Esophagus muscularis mucosa (tissue), 4 donors: ENCODE results near the gene RAX.

Source experiments
- EP300 ChIP-seq: sonication (generic); formaldehyde crosslinking; IDR thresholded peaks from one replicate; pipeline ENCODE4 v1.6.1; 2017; ENCODE audit warnings: antibody characterized with exemption
- POLR2A ChIP-seq: fragments of 450-650 bp; IDR thresholded peaks from one replicate; pipeline ENCODE4 v1.6.1; 2017; ENCODE audit warnings: antibody characterized with exemption, moderate library complexity, mild to moderate bottlenecking, low read depth
- POLR2AphosphoS5 ChIP-seq, 2 donors: sonication (generic); formaldehyde crosslinking; IDR thresholded peaks; one replicate each; pipeline ENCODE4 v1.6.1; 2017; ENCODE audit warnings: antibody characterized with exemption in 2 of 2
- TF ChIP-seq, protein P1 (sequence below), 3 experiments: fragments of 200-600 bp in 2 of 3; fragments of 450-650 bp in 1 of 3; sonication (generic) in 2 of 3; IDR thresholded peaks; one replicate each; pipeline ENCODE4 v1.5.1; 2017 to 2019; ENCODE audit warnings: antibody characterized with exemption in 3 of 3, mild to moderate bottlenecking in 2 of 3, moderate library complexity in 1 of 3

DNA sequence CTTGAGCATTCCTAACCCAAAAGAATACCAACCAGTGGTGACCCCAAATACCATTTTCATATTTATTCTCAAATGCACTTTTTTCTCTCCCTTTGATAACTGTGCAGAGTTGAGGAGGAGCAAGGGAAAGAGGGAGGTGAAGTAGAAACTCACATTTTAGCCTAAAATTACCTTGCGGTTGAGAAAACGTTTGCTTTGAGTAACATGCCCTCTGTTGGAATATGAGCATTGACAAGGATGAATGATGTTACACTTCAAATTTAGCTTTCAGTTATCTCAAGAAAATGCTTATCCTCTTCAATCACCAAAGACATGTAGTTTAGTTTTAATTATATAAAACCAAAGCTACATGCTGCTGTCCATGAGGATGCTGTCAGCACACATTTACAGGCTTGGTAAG is 50.9 kb downstream of the RAX start:
- TF ChIP-seq, protein P1, sequence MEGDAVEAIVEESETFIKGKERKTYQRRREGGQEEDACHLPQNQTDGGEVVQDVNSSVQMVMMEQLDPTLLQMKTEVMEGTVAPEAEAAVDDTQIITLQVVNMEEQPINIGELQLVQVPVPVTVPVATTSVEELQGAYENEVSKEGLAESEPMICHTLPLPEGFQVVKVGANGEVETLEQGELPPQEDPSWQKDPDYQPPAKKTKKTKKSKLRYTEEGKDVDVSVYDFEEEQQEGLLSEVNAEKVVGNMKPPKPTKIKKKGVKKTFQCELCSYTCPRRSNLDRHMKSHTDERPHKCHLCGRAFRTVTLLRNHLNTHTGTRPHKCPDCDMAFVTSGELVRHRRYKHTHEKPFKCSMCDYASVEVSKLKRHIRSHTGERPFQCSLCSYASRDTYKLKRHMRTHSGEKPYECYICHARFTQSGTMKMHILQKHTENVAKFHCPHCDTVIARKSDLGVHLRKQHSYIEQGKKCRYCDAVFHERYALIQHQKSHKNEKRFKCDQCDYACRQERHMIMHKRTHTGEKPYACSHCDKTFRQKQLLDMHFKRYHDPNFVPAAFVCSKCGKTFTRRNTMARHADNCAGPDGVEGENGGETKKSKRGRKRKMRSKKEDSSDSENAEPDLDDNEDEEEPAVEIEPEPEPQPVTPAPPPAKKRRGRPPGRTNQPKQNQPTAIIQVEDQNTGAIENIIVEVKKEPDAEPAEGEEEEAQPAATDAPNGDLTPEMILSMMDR (IDR thresholded peaks at IDR 0.05) = no peak
- TF ChIP-seq POLR2A (no peak), POLR2AphosphoS5 (IDR thresholded peaks at IDR 0.05) (no peak), EP300 (no peak)
